ENCODE results near the gene CACNA1C. TPM values are rescaled to one million over a fixed set of nuclear protein-coding genes. Genes with fewer than 3 reads are reported as not detected.

The CACNA1C gene
- total RNA-seq, 1 experiment from 2014 or later, result 0.57 TPM

DNA sequence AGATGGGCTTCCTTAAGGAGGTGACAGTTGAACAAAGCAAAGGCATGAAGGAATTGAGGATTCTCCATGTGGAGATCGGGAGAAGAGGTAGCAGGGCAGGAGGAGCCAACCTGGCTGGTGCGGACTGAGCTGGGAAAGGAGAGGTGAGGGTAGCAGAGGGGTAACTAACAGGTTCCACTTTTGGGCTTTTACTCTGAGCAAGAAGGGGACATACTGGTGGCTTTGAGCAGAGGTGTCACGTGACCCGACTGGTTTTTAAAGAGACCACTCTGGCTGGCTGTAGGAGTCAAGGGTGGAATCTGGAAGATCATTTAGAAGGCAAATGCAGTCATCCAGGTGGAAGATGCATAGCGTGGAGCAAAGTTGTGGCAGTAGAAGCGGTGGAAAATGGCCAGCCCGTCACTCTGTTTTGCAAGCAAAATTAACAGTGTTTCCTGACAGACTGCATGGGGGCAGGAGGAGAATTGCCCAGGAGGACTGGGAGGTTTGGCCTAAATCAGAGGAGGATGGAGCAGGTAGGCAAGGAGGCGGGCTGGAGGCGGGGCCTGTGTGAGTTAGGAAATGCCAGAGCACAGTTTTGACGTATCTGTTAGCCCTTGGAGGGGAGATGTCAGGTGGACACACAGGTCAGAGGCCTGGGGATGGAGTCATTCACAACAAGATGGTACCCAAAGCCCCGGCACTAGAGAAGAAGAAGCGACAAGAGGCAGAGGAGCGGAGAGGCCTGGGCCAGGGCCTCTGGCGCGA lies 585.7 kb downstream of the CACNA1C start:
- no peak for DNase-seq (ENCODE audit: low read depth)

DNA sequence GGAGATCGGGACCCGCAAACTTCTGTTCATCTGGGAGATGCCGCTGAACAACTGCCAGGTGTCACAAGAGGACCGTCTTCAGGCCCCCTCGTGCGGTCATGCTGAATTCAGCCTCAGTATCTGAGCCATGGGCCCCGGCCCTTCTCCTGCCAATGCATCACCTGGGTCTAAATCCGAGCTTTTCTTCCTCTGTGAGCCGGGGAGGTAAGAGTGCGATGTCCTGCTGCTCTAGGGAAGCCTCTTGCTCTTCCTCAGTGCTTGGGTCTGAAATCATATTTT lies 586.2 kb downstream of the CACNA1C start:
- no peak for DNase-seq (ENCODE audit: low read depth)

- peak; percentile 85 for DNase-seq (ENCODE audit: low read depth)
These were observed 587.5 kb downstream of the CACNA1C start for GRCh38 chr12:2640281-2640680.

DNA sequence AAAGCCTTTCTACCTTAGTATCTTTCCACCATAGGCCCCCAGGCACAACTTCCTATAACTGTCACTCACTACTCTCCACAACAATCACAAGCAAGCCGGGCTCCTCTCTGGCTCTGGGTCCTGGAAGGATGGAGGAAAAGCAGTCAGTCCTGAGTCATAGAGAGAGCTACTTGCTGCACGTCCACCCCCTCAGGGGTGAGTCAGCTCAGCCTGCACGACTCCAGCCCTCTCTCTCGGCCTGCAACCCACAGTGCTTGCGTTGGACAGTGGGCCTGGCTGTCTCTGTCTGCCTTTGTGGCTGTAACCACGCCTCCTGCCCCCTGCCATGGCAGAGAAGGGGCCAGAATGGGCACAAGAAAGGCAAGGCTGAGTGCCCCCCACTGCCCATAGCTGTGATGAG lies 587.9 kb downstream of the CACNA1C start:
- peak; percentile 95 for DNase-seq (ENCODE audit: low read depth)

GRCh38 chr12:2641207-2641606 lies 588.4 kb downstream of the CACNA1C start:
- peak; percentile 58 for DNase-seq (ENCODE audit: low read depth)

GRCh38 chr12:2641761-2642160 lies 589.0 kb downstream of the CACNA1C start:
- no peak for DNase-seq (ENCODE audit: low read depth)

- no peak for DNase-seq (ENCODE audit: low read depth)
These were observed 589.5 kb downstream of the CACNA1C start for GRCh38 chr12:2642176-2642892.

DNA sequence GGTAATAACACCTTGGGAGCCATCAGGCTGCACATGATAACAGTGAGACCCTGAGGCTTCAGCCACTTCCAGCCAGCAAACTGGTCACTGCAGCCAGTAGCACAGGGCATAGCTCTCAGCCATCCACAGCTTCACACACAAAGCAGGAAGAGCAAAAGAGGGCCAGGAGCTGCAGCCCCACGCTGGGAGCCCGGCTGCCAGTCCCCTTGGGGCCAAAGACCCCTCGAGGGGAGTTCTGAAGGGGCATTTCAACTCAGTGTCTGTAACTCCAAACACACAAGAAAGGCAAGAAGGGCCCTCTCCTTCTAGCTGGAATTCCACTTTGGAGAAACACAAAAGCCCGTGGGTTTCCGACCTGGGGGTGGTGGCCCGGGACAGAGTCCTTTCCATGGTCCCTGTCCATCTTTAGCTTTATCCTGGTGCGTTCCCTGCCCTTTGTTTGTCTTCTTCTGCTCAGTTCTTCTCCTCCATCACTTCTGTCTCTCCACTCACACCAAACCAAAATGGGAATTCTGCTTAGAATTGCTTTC lies 590.2 kb downstream of the CACNA1C start:
- DNase-seq (ENCODE audit: low read depth), result no peak

DNA sequence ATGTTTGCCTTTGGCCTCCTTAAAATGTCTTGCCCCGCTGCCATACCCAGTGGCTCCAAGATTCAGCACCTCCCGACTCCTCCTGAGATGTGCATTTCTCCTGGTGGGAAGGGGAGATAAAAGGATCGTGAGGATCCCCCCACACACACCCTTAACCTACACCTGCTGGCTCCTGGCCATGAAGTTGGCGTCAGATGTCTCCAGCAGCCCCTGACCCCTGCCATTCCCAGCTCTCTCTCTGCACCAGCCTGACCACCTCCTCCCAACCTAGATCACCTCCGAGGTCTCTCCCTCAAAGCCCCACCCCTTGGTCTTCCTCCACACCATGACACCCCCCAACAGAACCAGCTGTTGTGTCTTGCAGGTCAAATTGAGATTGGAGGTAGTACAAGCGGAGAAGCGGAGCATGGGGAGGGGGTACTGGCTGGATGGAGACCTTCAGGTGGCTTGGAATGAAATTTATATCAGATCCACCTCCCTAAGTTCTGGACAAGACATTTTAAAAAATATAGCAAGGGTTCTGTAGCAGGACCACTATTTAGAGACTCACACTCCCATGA lies 590.9 kb downstream of the CACNA1C start:
- no peak for DNase-seq (ENCODE audit: low read depth)

GRCh38 chr12:2644683-2645405 lies 592.1 kb downstream of the CACNA1C start:
- no peak for DNase-seq (ENCODE audit: low read depth)

GRCh38 chr12:2645460-2645859 lies 592.7 kb downstream of the CACNA1C start:
- DNase-seq (ENCODE audit: low read depth), result peak; percentile 8

GRCh38 chr12:2646341-2646740 lies 593.6 kb downstream of the CACNA1C start:
- no peak for DNase-seq (ENCODE audit: low read depth)

- no peak for DNase-seq (ENCODE audit: low read depth)
These were observed 594.4 kb downstream of the CACNA1C start for GRCh38 chr12:2647186-2647585.

DNA sequence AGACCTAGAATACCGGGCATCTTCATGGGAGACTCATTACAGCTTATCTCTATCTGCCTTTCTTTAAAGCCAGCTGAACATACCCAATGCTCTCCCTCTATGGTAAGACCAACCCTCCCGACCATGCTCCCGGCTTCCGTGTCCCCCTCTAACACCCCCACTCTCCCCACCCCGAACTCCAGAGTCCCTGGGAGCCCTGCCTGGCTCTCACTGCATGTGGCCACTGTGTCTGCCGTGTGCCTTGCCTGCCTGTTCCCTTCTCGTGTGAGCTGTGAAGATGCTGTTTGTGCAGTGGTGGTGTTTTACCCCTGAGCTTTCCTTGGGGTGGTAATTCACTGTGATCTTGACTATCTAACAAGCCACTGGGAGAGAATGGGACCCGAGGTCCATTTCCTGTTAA lies 595.6 kb downstream of the CACNA1C start:
- DNase-seq (ENCODE audit: low read depth), result no peak

DNA sequence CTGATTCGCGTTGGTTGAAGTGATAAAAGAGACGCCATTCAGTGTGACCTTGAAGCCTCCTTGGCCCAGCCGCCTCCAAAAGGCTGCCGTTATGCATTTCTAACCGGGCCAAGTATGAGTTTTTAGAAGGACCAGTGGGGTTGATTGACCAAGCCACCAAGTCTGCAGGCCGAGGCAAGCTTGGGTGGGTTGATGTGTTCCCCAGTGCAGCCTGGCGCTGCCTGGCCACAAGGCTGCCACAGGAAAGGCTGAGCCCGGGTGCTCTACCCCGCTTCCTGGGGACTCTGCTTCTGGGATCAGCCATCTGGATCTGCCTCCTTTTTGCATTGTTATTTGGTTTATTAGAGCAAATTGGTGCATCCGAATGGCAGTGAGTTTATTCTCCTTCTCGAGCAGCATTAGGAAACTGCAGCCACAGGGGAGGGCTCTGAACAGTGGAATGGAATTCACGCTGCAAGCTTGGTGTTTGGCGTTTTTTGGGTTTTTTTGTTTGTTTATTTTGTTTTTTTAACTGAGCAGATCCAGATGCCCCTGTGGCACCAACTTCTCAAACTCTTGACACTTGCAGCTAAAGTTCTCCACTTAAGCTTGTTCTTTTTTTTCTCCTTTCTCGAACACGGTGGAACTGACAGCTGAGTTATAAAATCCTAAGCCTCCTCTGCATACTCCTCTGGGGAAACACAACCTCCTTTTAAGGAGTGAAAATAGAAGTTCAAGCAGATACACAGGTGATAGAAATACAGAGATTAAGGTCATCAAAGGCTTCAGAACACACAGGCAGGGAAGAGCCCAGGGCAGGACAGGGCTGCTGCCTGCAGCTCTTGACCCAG lies 596.6 kb downstream of the CACNA1C start:
- DNase-seq (ENCODE audit: low read depth), result no peak

- DNase-seq (ENCODE audit: low read depth), result no peak
These were observed 597.7 kb downstream of the CACNA1C start for GRCh38 chr12:2650261-2651067.

DNA sequence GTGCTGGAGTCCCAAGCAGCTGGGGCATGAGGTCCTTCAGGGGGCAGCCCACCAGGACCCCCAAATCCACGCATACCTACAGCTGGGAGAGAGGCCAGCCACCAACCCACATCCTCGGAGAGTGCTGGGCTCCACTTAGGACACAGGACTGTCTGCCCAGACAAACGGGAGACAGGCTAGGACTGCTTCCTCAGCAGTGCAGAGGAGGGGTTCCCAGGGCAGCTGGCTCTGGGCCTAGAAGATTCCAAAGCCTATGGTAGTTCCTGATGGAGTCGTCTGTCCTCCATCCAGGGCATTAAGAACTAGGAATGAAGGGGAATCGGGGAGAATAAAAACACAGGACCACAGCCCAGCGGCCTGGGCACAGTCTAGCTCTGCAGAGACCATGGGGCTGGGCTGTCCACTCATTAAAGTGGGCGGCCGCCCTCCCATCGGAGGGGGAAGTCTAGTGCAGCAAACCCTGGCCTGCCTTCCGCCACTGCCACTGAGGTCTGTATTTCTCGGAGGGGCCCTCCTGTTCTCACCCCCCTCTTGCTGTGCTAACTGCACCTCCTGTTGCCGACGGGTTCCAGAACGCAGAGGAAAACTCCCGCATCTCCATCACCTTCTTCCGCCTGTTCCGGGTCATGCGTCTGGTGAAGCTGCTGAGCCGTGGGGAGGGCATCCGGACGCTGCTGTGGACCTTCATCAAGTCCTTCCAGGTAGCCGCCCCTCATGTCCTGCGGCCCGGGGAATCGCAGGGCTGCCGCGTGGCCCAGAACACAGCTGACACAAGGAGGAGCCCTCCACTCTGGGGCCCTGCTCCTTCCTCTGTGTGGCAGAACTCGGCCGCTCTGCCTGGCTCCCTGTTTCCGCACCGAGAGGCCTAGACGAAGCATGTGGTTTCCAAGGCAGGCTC lies 598.5 kb downstream of the CACNA1C start:
- DNase-seq (ENCODE audit: low read depth), result no peak

GRCh38 chr12:2652011-2652400 lies 599.2 kb downstream of the CACNA1C start:
- no peak for DNase-seq (ENCODE audit: low read depth)

GRCh38 chr12:2652401-2653081 lies 599.8 kb downstream of the CACNA1C start:
- no peak for DNase-seq (ENCODE audit: low read depth)
